Stimulated activated CD4-positive, alpha-beta T cell treated with anti-CD3 and anti-CD28 coated beads, Interleukin-1b, Interleukin-23, amount 100 ng/mL, for 24 hours (primary cell): Measurements from ENCODE around the gene DUOX1.

Experiments
- DNase-seq, 4 experiments: peaks; one replicate each; pipeline ENCODE4 v3.0.0-alpha.2; 2020; ENCODE audit warnings: low read depth in 4 of 4, low spot score in 1 of 4

Gene DUOX1

DNA sequence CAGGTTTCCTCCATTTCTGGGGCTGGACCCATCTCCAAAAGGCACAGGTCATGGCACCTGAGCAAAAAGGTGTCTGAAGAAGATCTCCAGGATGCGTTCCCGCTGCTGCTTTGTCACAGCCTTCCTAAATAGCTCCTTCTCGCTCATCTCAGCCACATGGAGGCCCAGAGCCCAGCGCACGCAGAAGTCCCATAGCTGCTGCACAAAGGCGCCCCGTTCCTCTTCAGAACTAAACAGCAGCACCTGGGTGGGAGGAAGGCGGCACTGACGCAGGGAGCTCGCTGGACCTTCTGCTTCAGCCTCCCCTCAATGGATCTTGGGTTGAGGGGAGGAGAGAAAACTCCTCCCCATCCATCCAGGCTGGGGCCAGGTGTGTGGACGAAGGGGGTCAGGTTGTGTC lies 24.2 kb upstream of the DUOX1 start:
- DNase-seq = no peak

DNA sequence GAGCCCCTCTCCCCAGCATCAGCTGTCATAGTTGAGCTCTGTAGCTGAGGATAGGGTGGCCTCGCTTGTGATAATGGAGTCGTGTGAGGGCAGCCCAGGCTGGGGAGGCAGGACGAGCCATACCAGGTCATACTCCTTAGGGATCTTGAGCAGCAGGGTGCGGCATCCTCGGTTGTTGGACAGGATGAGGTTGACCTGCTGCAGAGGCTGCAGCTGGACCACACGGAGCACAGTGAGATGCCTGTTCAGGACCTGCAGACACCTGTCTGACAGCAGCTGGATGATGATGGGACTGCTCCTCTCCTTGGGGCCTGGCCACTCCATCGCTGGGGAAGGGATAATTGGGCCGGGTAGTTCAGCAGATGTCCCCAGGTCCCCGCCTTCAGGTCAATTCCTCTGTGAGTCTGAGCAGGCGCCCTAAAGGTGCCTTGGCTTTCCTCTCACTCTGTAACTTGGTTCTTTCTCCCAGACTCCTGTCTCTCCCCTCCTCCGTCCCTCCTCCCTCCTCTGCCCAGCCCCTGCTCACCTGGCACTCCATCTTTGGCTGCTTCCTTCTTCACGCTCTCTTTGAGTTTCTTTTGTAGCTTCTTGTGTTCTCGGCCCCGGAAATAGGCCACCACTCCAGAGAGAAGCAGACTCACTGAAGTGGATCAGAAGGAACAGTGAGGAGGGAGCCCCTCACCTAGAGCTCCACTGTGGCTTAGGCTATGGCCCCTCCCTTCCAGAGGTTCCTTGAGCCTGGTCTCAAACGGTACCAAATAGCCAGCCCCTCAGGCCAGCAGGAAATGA lies 23.6 kb upstream of the DUOX1 start:
- no peak for DNase-seq

DNA sequence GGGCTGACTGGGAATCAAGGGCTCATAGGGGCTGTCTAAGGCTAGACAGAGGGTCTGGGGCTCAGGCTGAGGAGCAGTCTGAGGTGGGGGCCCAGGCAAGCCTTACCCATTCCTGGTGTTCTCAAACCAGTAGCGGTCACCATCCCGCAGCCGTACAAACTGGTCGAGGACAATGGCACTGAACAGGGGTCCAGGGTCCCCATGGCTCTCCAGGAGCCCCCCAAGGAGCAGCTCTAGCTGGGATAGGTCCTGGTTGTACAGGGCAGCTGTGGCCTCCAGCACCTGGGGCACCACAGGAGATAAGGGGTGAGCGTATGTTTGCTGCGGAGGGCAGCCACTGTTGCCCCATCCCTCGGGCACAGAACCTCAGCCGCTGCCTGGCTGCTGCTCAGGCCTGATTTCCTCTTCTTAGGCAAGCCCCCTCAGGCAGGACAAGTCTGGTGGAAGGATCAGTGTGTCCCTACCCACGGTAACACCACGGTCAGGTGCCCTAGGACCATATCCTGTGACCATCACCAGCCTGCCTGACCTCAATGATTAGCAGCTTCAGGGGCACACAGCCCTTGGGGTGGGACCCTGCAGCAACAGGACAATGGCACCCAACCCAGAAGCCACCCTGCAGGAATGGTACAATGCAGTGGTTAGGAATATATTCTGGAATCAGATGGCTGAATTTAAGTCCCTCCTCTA lies 21.7 kb upstream of the DUOX1 start:
- DNase-seq = no peak

DNA sequence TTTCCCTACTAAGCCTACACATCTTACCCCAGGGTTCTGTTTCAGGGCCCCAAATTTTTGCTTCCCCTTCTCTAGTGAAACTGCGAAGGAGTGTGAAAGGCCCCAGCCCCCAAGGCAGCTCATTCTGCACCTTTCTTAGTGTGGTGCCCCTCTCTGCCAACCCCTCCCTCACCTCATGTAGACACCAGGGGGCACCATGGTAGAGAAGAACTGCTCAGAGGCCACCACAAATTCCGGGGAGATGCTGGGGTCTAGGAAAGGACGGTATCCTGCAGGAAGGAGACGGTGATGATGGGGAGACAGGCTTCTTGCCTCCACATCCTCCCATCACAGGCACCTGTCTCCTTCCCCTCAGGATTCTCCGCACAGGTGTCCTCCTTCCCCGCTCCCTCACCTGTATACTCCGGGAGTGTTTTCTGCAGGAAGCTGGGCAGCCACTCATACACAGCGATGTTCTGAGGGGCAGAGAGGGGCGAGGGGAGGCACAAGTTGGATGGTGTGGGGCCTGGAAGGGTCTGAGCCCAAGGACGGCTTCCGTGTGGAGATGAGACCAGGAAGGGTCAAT lies 19.5 kb upstream of the DUOX1 start:
- DNase-seq = no peak

DNA sequence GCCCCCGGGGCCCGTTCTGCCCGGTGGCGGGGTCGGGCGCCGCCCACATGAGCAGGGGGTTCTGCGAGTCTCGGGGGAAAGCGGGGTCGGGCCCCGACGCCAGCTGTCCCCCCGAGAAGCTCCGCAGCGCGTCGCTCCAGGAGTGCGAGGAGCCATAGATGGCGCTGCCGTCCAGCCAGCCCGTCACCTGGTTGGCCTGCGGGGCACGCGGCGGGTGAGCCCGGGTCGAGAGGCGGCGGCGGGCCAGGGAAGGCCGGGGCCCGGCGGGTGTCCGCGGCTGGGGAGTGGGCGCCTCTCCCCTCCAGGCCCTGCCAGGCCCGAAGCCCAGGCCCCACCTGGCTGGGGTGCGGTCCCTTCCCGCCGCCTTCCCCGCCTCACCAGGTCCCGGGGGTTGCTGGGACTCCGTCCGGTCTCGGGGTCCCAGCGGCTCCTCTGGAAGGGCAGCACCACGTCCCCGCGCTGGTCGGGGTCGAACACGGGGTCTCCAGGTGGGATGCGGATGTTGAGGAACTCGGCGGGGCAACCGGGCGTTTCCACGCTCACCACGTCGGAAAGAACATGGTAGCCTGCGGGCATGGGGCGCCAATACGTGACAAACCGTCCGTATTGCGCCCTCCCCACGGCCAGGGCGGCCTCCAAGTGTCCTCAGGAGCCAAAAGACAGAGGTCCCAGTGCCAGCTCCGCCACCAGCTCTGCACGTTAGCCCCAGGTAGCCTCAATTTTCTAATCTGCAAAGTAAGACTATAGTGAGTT lies 18.2 kb upstream of the DUOX1 start:
- DNase-seq = no peak

DNA sequence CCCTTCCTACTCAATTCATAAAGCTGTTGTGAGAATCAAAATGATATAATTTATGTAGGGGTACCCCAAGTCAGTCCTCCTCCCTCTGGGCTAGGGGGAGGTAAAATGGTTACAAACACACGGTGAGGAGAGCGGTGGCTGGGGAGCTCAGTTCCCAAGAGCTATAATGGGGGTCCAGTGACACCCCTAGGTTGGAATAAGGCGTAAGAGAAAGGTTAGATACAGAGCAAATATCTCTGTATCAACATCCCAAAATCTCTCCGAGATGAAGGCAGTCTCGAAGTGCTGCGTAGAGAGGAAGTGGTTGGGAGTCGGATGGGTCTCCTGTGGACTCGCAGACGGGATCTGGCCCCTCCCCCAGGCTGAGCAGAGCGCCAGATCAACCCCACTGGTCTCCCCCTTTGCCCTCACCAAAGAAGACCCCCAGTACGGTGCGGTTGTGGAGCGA lies 17.6 kb upstream of the DUOX1 start:
- no peak for DNase-seq

DNA sequence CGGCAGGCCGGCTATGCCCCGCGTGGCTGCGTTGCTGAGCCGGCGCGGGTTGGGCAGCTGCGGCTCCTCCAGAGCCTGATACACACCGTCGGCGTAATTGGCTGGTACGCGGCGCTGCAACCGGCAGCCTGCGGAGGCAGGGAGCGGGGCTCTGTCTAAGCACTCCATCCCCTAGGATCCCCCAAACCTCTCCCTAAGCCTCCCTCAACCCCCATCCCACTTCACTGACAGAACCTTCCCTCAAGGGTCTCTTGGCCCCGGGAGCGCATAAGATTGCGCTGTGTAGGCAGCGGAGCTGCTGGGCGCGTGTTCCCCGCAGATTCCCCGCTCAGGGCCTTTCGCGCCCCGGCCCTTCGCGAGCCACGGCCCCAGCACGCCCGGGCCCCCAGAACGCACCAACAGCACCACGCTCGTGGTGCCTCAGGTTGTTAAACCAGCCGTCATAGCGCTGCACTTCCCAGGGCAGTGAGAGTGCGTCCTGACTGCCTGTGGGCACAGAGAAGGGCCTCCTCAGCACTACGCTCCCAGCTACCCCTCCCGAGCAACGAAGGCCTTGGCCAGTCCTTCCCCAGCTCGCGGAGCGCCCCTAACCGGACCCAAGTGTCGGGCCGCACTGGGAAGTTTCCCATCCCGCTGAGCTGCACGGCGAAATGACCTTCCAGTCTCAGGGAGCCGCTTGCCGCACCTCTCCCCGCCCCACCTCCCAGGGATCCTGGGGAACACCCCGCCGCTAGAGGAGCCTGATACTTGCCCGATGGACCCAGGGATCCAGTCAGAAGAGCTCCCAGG lies 17.0 kb upstream of the DUOX1 start:
- DNase-seq = no peak

DNA sequence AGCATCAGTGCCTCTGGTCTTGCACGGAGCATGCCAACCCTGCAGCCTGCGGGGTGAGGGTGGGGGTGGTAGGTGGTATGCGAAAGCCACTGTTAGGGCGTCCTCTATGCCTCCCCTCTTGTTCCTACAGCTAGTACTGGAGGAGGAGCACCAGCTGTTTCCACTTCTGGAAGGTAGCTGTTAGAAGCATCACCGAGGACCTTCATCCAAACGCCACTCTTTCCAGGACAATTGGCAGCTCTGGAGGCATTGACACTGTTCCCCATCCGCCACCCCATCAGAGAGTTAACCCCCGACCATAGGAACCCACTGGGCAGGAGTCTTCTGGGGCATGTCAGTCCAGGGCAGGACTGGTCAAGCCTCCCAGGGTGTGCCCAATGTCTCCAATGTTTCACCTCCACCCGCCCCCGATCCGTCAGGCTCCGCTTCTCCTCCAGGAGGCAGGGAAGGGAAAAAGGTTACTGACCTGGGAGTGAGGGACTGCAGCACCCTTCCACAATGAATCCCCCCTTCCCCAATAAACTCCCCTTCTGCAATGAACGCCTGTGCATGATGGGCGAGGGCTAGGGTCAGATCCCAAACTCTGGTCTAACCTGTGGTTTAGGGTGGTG lies 16.3 kb upstream of the DUOX1 start:
- DNase-seq = no peak

DNA sequence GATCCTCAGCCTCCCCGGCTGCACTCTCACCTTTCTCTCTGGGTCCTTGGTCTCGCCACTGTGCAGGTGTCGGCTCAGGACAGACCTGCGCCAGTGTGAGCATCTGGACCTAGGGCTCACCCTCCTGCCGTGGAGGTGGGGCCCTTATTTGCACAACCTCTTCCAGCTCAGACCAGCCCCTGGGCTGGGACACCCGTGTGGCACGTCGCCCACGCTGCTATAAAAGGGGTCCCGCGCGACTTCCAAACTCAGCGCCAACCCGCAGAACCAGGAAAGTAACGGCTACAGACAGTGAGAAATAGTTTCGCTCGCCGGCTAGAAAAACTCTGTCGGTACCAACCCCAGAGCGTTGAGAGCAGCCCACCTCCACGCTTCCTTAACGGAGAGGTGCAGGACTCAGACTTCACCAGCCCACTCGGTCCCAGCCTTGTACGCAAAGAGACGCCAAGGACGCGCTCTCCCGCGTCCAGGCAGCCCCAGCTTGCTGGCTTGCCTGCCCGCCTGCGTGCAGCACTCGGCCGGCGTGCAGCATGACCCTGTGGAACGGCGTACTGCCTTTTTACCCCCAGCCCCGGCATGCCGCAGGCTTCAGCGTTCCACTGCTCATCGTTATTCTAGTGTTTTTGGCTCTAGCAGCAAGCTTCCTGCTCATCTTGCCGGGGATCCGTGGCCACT lies 15.6 kb upstream of the DUOX1 start, which contains the start of the genes DUOX2 and DUOXA2:
Gene DUOX2, minus strand, starts transcription at position 97 of the 675 bp plus-strand sequence. CDS start 761 bp downstream, outside the sequence.
Gene DUOXA2, plus strand, starts transcription at position 251 of the 675 bp plus-strand sequence. Its CDS starts 280 bp downstream, at position 531.
- DNase-seq = no peak

DNA sequence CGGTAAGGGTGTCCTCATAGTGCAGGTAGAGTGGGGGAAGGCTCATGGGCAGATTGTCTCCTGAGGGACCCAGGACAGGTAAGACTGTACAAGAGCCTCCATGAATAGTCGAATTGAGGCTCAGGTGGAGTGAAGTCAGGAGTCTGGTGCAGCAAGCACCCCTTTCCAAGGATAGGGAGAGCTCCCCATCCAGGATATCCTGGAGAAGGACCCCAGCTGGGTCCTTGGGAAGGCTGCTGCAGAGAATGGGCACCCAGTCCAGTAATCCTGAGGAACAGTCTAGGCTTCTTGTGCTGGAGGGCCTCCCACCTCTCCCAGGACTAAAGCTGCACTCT lies 15.1 kb upstream of the DUOX1 start:
- DNase-seq = no peak

DNA sequence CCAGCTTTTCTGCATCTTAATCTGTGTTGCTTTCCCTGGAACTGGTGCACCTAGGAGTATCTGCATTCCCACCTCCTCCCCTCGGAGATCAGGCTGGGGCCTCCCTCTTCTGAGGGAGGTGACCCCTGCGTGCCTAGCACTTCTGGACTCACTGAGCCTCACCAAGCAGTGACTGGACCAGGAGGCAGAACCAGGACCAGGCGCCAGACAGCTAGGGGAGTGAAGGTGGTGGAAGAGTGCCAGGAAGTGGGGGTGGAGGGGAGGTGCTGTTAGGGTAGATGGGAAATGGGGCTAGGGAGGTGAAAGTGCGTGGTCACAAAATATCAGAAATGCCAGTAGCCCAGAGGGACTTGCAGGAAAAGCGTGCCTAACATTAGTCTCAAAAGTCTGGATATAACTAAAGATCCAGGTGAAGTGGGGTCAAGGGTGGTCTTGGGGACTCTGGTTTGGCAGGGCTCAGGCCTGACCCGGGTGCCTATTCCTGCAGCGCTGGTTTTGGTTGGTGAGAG lies 14.4 kb upstream of the DUOX1 start:
- DNase-seq = no peak

DNA sequence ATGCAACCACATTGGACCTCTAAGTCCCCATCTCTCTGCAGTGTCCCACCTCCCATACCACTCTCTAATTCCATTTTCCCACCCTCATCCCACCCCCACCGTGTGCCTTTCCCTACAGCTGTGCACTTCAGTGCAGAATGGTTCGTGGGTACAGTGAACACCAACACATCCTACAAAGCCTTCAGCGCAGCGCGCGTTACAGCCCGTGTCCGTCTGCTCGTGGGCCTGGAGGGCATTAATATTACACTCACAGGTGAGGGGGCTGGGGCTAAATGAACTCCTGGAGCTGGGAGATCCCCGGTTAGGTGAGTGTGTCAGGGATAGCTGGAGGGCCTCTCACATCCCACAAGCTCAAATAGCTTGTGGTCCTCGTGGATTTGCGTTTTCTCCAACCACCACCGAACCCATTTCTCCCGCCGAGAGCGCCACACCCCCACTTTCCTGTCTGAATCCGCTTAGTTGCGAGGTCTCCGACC lies 13.8 kb upstream of the DUOX1 start:
- DNase-seq = no peak

DNA sequence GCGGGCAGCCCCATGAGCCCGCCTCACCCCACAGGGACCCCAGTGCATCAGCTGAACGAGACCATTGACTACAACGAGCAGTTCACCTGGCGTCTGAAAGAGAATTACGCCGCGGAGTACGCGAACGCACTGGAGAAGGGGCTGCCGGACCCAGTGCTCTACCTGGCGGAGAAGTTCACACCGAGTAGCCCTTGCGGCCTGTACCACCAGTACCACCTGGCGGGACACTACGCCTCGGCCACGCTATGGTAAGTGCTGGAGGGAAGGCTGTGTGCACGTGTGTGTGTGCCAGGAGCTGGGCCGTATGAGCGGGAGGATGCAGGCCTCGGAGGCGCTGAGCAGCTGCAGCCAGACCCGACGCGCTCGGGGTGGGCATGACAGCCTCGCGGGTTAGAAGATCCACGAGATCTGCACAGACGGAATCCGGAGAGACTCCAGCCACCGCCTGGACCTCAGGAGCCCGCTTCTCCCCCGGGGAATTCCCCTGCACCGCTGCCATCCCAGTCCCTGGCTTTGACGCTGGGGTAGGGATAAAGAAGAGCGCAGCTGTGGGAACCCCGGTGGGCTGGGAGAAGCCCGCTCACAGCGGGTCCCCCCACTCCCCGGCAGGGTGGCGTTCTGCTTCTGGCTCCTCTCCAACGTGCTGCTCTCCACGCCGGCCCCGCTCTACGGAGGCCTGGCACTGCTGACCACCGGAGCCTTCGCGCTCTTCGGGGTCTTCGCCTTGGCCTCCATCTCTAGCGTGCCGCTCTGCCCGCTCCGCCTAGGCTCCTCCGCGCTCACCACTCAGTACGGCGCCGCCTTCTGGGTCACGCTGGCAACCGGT lies 13.1 kb upstream of the DUOX1 start:
- DNase-seq = no peak

DNA sequence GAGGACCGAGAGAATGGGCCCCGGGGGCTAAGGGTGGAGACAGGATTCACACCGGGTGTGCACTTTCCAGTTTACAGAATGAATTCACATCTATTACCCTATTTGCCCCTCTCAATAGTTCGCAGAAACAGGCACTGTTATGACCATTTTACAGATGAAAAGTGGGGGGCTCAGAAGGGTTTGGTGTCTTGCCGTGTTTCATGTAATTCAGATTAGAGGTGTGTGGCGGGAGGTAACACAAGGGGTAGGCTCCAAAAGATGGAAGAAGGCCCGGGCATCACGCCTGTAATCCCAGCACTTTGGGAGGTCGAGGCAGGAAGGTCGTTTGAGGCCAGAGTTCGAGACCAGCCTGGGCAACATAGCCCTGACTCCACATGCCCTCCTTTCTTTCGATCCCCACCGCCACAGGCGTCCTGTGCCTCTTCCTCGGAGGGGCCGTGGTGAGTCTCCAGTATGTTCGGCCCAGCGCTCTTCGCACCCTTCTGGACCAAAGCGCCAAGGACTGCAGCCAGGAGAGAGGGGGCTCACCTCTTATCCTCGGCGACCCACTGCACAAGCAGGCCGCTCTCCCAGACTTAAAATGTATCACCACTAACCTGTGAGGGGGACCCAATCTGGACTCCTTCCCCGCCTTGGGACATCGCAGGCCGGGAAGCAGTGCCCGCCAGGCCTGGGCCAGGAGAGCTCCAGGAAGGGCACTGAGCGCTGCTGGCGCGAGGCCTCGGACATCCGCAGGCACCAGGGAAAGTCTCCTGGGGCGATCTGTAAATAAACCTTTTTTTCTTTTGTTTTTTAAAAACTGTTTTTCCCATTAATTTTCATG lies 12.3 kb upstream of the DUOX1 start:
- DNase-seq = no peak

DNA sequence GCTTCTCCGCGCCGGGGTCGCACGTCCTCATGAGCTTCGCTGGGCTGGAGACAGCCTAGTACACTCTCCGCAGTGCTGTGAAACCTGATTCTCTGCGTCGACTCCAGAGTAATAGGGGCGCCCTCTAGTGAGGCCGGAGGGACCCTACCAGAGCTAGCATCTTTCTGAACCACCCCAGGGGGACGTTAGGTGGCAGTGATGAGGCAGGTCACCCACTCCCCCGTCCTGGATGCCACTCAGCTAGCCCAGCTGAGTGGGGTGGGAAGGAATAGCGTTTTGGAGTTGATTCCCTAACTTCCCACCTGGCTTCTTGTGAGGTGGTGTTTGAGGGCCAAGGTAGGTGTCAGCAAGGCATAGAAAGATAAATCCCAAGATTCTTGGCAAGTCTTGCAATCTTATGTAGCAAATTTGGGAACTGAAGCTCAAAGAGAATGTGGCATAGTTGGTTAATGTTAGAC lies 11.6 kb upstream of the DUOX1 start:
- peak; percentile 60 to 76 (median 73) for DNase-seq

DNA sequence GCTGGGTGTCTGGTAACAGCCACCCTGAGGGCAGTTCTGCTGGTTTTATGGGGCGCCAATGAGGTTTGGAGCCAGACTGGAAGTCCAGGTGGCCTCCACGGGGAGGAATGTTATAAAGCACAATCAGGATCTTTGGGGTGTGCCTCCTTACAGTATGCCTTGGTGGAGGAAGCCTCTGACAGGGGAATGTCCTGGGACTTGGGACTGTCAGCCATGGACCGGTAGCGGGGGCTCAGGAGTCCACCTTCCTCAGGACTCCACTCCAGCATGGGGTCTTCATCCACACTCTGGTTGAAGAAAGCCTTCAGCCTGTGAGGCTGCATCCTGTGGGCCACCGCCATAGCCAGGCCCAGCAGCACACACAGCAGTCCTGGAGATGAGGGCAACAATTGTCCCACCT lies 10.8 kb upstream of the DUOX1 start:
- DNase-seq = no peak
